Nasal cavity respiratory epithelium epithelial cell of viscerocranial mucosa (primary cell): ENCODE measurements around the gene CEP112. TPM values are rescaled to one million over a fixed set of nuclear protein-coding genes. Genes with fewer than 3 reads are reported as not detected.

Source experiments
- total RNA-seq: library from RNA; depleted of rRNA; stranded (reverse); fragments of >200 nt; gene quantifications from 2 replicates; pipeline ENCODE4 v1.2.3, GENCODE V29; 2014

Gene CEP112
- 2.1 and 5.5 TPM in 2 replicates for total RNA-seq

GRCh38 chr17:66191593-66192377 is at the start of gene CEP112:
Gene CEP112, minus strand, starts transcription at chr17:66192133.

DNA sequence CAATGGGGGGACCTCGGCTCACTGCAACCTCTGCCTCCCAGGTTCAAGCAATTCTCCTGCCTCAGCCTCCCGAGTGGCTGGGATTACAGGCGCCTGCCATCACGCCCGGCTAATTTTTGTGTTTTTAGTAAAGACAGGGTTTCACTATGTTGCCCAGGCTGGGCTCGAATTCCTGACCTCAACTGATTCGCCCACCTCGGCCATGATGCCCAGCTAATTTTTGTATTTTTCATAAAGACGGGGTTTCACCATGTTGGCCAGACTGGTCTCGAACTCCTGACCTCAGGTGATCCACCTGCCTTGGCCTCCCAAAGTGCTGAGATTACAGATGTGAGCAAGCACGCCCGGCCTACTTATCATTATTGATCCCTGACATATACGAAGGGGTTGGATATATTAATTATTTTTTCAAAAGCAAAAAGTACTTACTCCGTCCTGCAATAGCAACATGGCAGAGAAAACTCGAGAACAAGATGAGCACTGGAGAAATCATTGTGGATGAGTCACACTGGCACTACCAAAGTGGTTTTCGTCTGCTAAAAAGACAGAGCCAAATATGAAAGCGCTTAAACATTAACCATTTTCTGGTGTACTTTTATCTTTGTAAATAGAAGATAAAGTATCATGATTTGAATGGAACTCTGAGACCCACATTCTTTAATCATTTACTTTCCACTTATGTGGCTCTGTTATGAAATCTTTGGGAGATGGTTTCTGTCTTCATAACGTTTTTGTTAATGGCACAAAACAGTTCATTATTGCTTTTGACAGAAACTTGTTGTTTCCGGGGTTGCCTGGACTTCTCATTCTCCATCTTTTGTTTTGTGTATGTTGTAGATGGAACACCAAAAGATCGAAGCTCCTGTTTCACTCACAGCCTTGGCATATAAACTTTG is 37.2 kb upstream of the CEP112 start, which contains the start of gene APOH:
Gene APOH, minus strand, starts transcription at position 529 of the 896 bp plus-strand sequence. Its CDS starts 36 bp downstream, at position 493.

Other genes starting within 250 kb of the CEP112 start
- gene APOH, start 37.3 kb upstream of the CEP112 start, total RNA-seq, result not detected in 2 replicates
- 1.4 and 3.5 TPM in 2 replicates for gene PRKCA, start 110.5 kb upstream of the CEP112 start, total RNA-seq